Measurements from ENCODE around the gene COL21A1.
A peak's percentile ranks its signal among the peaks of the same experiment; 100 is the strongest.
"Not testable (repeated sequence)": the region's sequence is repeated elsewhere in the genome, so short reads cannot be mapped to it uniquely, and the experiment has no call there.

COL21A1 gene

DNA sequence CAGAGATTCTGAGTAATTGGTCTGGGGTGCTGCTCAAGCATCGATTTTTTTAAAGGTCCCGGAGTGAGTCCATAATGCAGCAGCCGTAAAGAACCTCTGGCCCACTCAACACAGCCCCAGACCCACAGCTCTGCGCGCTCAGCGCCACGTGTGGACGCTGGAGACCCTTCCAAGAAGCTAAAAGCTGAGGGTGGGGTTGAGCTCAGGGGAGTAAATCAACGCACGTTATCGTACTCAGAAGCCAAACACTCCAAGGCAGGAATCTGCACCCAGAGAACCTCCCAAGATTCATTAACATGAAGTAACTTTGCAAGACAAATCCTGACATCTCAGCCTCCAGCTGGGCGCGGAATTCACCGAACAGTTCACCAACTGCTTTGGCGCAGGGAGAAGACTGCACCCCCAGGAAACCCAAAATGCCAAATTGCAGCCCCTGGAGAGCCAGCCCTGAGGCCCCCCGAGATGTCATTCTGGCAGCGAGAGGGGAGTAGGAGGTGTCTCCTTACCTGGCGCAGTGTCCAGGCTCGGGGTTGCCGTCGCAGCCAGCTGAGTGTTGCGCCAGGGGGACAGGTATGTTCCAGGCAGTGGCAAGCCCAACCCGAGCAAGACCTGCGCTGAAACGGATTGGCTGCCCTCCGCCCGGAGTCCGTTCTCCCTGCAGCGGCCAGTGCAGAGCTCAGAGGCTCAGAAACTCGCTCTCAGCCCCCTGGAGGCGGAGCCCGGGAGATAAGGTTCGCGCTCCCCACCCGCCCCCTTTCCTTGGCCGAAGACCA is at the start of gene COL21A1:
COL21A1 (minus strand) TSS at position 700 of the 773 bp plus-strand sequence. CDS start 64,962 bp downstream, outside the sequence.
- DNase-seq, result peak; percentile 76

DNA sequence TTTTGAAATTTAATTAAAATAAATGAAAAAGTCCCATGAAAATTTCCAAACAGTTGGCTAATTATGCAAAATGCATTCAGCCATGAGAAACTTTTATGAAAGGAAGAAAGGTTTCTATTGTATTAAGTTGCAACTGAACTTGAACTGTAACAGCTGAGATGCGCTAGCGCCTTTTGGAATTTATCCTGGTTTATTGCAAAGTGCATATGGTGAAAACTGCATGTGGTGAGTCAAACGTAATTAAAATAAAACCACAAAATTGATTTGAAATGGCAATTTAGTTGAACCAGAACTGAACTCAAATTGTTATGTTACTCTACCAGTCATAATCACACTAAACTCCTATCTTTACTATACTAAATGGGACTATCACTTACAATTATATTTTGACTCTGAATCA is 46.4 kb upstream of the COL21A1 start:
- DNase-seq, result no peak

DNA sequence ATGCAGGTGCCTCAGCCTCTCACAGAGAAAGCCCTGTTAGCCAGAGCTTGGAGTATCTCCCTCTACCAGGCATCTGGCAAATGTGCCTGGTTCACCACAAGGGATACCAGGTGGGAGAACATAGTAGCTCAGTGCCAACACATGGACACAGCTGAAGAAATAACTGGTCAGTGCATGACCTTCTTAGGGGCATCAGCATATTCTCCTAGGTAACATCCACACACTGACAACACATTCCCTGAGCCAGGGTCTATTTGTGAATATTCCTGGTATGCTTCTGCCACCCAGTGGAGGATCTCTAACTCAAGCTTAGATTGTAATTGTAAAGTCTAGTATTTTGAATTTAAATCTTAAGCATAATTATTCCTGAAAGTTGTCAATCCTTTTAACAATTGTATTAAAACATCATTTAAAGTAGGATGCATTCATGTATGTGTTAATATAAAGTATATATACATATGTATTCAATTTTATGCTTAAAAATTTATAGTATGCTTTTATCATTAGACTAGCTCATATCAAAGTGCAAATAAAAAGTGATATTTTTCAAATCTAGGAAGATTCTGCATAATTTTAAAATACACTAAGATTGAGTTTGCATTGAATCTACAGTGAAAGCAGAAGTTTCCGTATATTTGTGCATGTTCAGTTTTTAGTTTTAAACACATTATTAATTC is 45.3 kb upstream of the COL21A1 start:
- DNase-seq, result peak; percentile 59

DNA sequence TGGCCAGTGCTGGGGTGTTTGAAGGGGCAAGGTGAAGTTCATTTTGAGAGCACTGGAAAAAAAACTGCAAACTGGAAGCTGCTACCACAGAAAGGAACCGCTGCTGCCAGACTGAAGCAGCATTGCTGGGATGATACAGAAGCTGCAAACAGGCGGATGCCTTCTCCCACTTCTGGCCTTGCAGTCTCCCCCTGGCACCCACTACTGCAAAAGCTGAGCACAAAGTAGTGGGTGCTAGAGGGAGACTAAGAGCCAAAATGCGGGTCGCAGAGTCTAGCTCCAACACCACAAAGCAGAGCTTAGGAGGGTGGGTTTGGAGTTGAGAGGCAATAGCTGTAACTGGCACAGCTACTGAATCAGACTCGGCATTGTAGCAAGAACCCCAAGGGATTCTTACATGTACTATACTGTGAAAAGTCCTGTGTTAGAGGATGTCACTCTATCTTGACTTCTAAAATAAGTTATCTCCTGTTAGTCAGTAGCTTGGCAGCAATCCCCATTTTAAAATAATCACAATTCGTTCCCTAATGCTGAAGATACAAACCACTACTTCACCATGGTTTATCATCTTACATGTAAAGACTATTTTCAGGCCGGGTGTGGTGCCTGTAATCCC is 44.0 kb upstream of the COL21A1 start:
- no peak for DNase-seq

DNA sequence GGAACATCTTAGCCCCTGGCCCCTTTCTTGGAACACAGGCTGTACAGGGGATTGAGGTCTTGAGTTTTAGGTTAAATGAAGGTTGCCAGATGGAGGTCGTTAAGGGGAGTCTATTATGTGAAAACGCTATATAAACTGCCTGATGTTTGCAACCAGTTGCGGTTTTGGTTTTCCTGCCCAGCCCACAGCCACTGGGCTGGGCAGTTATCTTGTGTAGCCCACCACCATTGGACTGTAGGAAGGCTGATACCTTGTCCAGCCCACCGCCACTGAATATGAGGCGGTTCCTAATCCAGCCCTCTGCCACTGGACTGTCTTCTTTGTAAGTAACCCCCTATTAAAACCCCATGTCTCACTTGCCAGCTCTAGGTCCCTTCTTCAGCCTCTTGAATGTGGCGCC is 42.3 kb upstream of the COL21A1 start:
- no peak for DNase-seq

DNA sequence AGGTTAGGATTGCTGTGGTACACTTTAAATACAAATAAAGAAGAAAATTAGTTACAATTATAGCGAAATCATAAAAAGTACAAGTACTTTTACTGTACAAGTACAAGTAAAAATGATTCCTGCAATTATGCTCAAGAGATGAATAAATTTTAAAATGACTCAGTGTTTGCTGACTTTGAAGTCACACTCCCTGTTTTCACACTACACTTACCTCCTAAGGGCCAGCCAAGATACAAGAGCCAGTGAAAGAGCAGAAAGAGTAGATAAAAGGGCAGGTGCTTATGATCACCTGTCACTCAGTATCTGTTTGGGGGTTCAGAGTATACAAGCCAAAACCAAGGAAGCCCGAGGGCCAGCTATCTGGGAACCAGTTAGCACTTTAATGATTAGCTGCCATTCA is 41.0 kb upstream of the COL21A1 start:
- DNase-seq, result no peak

DNA sequence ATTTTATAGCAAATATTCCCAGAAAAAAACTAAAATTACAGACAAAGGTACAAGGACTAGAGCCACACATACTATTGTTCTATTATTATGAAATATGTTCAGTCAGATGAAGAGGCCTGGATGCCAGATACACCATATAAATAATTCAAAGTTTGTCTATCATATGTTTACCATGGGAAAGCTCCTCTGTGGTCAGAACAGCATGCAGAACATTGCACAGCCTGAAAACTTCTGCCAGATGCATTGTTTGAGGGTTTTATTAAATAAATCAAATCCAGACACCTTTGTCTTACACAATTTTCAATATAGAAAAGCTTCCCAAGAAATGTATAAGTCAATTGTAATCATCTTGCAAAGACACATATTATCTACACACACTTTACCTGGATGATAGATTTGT is 35.0 kb upstream of the COL21A1 start:
- no peak for DNase-seq

DNA sequence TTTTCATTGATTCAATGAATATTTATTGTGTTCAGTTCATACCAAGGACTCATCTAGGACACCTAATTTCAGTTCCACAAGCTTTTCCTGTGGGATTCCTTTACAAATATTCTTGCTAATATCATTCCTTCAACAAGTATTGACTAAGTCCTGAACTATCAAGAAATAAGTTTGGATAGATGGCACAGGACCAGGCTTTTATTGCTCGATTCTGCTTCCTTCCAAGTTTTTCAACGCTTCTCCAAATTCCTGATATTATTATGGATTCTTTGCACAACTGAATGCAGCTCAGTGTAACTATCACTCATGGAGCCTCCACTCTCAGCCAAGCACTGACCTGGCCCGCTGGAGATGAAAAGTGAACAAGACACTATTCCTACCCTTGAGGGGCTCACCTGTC is 32.7 kb upstream of the COL21A1 start:
- DNase-seq, result no peak

DNA sequence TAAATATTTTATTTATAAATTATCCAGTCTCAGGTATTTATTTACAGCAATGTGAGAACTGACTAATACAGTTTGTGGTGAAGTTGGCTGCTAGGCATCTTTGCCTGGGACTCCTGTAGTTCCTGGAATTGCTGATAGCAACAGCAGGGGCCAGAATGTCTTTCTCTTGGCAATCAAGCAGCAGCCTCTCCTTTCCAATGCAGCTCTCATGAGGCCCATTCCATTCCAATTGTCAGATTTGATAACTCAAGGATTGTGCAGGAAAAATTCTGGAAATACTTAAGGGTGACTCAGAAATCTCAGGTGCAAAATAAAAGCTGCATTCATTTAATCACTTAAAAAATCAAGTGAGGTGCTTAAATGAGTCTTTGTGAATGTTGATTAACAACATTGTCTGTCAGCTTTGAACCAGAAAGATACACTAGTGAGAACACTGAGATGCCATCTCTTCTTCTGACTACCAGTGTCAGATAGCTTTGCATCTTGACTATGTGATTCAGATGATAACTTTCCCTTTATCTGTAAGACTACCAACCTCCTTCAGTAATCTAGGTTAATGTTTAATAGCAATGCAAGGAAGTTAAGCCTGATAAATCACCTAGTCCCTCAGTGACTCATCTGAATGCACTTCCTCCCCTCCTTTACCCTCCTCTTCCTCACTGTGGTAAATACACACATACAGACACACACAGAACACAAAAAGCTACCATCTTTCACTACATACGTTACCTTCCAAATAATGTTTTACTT is 32.1 kb upstream of the COL21A1 start:
- DNase-seq, result no peak

DNA sequence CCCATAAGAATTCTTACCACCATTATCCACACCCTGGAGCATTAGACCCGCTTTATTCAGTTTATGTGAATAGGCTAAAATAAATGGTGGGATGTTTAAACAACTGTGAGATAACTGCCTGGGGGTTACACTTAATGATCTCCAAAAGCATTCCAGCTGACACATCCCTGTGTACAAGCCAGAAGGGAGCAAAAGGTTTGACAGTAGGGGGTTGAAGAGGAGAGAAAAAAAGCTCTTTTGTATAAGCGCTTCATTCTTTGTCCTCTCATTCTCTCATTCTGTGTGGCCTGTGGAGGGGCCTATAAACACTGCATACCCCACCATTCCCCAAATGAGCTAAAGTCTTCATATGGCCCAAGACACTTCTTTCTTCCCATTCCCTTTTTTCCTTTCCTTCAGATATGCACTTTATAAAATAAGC is 30.8 kb upstream of the COL21A1 start:
- no peak for DNase-seq

DNA sequence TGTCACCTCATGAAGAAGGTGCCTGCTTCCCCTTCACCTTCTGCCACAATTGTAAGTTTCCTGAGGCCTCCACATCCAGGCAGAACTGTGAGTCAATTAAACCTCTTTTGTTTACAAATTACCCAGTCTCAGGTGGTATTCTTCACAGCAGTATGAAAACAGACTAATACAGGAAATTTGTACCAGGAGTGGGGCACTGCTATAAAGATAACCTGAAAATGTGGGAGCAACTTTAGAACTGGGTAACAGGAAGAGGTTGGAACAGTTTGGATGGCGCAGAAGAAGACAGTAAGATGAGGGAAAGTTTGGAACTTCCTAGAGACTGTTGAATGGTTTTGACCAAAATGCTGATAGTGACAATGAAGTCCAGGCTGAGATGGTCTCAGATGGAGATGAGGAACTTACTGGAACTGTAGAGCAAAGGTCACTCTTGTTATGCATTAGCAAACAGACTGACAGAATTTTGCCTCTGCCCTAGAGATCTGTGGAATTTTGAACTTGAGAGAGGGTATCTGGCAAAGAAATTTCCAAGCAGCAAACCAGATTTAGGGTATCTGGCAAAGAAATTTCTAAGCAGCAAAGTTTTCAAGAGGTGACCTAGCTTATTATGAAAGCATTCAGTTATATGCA is 23.5 kb upstream of the COL21A1 start:
- DNase-seq, result no peak

DNA sequence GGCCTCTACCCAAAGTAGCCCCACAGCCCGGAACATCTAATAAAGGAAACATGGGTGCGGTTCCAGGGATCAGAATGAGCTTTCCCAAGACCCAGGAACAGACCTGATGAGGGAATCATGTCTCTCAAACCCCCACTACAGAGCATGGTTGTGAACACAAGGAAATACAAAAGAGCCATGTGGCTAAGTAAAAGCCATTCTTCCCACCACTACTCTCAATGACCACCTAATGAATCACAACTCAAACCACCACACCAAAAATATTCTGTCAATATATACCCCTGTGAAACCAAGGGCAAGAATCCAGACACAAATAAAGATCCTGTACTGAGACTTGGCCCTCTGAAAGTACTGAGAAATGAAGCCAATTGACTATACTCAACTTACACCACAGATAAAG is 20.9 kb upstream of the COL21A1 start:
- DNase-seq, result no peak

DNA sequence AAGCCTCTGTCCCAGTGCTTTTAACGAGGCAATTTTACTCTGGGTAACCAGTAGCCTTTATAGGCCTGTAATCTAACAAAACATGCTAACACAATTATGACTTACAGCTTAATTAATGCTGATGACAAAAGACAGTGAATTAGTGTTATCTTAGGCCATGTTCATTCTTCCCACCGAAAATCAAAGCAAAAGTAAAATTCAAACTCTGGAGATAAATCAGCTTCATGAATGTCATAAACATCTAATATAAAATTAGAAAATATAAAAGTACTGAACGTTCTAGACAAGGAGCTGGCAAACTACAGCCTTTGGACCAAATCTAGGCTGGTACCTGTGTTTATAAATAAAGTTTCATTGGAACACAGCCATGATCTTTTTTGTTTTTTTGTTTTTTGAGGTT is 18.6 kb upstream of the COL21A1 start:
- no peak for DNase-seq

DNA sequence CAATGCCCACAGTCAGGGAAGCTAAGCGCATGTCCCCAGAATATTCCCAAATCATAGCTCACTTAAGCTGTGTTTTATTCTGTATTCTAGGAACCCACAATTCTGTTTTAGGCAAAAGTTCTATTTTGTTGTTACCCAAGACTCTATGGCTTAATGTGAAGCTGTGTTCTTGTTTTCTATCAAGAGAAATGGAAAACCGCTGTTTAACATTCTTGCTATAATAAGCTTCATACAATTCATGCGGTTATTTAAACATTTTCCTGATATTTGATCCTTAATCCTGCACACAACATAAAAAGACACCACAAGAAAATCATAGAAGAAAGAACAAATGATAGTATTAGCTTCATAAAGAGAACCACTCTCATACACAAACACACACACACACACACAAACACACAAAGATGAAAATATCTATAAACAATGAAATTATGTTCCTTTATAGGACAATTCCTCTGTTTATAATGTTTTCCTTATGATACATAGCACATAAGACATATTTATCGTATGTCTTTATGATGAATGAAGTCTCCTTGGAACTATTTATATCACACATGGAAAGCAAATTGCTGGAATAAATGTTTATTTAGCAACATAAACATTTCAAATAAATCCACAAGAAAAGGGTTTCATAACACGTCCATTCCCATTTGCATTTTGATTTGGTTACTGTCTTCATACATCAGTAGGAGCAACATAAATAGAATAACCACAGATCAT is 16.4 kb upstream of the COL21A1 start:
- DNase-seq, result no peak

DNA sequence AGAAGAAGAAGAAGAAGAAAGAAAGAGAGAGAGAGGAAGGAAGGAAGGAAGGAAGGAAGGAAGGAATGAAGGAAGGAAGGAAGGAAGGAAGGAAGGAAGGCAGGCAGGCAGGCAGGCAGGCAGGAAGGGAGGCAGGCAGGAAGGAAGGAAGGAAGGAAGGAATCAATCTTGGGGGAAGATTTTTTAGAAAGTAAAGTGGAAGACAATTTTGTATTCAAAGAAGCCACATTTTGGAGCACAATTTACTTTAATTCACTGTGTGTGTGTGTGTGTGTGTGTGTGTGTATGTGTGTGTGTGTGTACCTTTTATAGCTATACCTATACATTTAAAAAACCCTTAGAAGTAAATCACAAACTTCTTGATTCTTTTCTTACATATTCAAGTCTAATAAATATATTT is 13.2 kb upstream of the COL21A1 start:
- DNase-seq, result not testable (repeated sequence)

DNA sequence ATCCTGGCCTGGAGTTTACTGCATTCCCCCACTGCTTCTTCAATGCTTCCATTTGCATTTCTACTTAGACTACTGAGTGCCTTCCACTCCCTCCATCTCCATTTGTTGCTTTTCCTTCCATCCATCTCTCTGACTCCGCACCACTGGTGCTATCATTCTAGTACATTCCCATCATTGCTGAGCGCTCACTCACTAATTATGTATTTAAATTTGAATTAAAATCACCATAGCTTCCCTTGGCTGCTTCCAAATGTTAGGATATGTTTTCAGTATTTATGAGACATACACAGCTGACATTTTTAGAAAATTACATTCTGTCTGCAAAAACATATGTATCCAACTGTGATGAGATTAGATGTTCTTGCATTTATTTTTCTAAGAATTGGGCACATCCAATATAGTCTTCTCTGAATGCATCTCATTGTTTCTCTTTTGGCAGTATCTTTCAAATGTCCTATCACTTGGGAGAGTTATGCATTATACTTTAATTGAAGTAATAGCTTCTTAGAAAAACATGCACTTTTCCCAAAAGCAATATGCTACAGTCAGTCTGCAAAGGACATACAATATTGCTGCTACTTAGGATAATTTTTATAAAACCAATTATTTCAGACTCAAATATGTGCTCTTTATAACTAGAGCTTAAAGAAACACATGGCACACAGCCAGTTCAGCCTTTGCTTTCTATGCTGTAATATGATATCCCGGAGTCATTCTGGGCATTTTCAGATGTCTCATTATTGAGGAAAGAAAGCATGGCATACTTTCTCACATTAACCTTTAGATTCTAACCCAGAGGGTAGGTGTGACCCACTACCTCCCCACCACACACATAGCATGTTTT is 12.1 kb upstream of the COL21A1 start:
- no peak for DNase-seq

DNA sequence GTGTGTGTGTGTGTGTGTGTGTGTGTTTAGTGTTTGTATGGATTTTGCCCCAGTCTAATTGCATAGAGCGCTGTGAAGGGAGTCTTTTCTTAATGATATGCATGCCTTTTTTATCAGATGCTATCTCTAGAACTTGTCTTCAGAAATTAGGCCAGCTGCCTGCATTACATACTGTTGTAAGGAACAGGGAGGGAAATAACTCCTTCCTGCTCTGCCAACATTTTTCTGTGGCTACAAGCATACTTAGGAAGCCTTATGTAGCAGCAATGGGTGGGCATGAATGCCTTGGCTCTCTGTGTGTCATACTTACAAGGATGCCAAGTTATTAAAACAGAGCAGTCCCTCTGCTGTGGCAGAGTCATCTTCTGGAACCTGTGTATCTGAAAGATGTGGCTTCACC is 8.0 kb upstream of the COL21A1 start:
- no peak for DNase-seq

DNA sequence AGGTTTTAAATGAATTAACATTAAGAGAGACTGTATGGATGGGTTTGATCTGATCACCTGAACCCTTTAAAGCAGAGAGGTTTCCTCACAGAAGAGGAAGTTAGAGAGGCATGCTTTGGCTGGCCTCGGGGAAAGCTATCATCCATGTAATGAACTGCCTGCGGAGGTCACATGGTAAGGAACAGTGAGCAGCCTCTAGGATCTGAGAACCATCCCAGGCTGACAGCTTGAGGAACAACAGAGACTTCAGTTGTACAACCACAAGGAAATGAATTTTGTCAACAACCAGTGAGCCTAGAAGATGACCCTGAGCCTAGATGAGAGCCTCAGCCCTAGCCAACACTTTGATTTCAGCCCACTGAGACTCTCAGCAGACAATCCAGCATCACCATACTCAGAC is 2.9 kb upstream of the COL21A1 start:
- no peak for DNase-seq

DNA sequence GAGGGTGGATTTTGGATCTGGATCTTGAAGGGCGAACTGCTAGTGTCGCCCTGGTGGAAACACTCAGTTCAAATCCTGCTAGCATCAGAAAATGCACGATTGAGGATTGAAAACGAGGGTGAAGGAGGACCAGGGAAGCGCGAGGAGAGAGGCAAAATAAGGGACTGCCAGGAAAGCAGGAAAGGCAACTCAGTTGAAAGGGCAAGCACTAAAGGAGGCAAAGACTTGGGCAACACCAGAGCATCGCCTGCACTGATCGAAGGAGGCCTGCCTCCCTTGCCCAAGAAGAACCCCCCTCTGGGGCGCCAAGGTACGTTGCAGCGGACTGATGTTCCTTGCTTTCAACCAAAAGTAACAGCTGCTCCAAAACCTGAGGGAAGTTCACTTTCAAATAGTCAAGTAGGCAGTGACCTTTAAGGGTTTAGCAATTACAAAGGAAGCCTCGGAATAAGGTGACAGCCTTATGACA is 308 bp upstream of the COL21A1 start:
- no peak for DNase-seq

DNA sequence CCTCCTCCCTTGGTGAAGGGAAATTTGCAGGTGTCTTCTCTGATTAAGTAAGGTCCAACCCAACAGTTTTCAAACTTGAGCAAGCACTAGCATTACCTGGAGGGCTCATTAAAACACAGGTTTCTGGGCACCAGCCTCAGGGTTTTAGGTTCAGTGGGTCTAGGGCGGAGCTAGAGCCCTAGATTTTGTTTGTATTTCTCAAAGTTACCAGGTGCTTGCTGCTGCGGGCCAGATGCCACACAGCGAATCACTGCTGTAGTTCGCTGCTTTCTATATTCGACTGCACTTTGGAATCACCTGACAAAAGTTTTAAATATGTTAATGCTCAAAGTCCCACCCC is 869 bp downstream of the COL21A1 start:
- DNase-seq, result no peak

DNA sequence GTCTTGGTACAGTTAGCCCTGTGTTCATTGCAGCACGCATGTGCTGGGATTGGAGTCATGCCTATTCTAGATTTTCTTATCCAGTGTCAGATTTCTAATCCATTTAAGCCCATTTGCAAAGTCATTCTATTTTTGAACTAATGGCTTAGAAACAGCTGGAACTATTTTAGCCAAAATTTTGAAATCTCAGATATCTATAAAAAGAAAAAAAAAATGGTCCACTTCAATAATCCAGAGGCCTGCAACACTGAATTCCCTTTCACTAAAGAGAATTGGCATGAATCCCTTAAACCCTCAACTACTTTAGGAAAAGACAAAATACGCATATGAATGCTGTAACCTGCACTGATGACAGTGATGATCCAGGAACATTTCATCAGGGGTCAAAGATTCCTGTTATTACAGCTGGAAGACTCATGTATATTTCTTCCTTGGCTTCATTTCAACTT is 1.5 kb downstream of the COL21A1 start:
- DNase-seq, result no peak
